Measurements from ENCODE around the gene PBXIP1.
A peak's percentile ranks its signal among the peaks of the same experiment; 100 is the strongest.
"Not testable (repeated sequence)": the region's sequence is repeated elsewhere in the genome, so short reads cannot be mapped to it uniquely, and the experiment has no call there.

Gene PBXIP1

DNA sequence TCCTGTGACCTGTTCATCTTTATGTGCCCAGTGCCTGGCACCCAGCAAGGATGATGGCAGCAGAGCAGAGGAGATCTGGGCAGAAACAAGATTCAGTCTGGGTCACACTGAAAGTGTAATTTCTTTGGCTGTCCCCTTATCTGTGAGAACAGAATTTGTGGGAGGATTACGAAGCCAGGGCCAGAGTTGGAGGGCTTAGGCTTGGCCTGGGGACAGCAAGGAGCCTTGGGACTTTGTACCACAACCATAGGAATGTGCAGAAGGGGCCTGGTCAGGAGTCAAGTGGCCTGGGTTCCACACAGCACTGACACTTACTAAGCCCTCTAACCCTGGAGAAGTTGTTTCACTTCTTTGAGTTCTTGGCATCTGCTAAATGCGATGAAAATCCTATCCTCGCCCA is 32.2 kb downstream of the PBXIP1 start:
- H3K27ac ChIP-seq = no peak overlapping the region

GRCh38 chr1:154913273-154913672 is 42.6 kb downstream of the PBXIP1 start:
- TF ChIP-seq ZFX (IDR thresholded peaks at IDR 0.05) (no peak), CTCF (conservative IDR thresholded peaks at IDR 0.05) (no peak)
- no peak overlapping the region for H3K27ac ChIP-seq

More for the DNA sequence above, 32.2 kb downstream of the PBXIP1 start:
- TF ChIP-seq ZFX (IDR thresholded peaks at IDR 0.05) (no peak), CTCF (conservative IDR thresholded peaks at IDR 0.05) (no peak)

- TF ChIP-seq CTCF (conservative IDR thresholded peaks at IDR 0.05) (no peak), ZFX (IDR thresholded peaks at IDR 0.05) (no peak)
- H3K27ac ChIP-seq = no peak overlapping the region
Observed at GRCh38 chr1:154912755-154913154, 43.1 kb downstream of the PBXIP1 start.

GRCh38 chr1:154911691-154912550 is 44.0 kb downstream of the PBXIP1 start:
- TF ChIP-seq CTCF (conservative IDR thresholded peaks at IDR 0.05) (no peak), ZFX (IDR thresholded peaks at IDR 0.05) (no peak)
- H3K27ac ChIP-seq = peak overlapping the region; percentile 3

GRCh38 chr1:154910851-154911250 is 45.0 kb downstream of the PBXIP1 start:
- H3K27ac ChIP-seq = no peak overlapping the region
- TF ChIP-seq CTCF (conservative IDR thresholded peaks at IDR 0.05) = no peak
- no peak for TF ChIP-seq ZFX (IDR thresholded peaks at IDR 0.05)

DNA sequence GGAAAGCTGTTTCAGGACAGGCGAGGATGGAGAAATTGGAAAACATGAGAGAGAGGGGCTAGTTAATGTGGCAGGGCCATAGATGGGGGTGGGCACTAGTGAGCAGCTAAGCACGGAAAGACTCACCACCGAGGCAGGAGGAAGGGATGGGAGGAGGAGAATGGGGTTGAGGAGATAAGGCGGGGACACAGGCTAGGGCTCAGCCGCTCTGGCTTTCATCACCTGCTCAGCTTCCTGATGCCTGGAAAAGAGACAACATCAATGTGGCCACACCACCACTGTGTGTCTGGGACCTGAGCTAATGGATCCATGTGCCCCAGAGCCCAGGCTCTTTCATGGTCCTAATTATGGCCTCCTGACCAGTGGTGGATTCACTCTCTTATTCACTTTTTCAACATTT is 47.0 kb downstream of the PBXIP1 start:
- TF ChIP-seq CTCF (conservative IDR thresholded peaks at IDR 0.05) (no peak), ZFX (IDR thresholded peaks at IDR 0.05) (no peak)
- no peak overlapping the region for H3K27ac ChIP-seq

GRCh38 chr1:154908129-154908528 is 47.8 kb downstream of the PBXIP1 start:
- H3K27ac ChIP-seq = not testable (repeated sequence)

GRCh38 chr1:154906621-154907081 is 49.2 kb downstream of the PBXIP1 start:
- H3K27ac ChIP-seq = no peak overlapping the region
- peak; percentile 34; the same call in 1 of the 2 replicates for TF ChIP-seq CTCF (conservative IDR thresholded peaks at IDR 0.05)
- TF ChIP-seq ZFX (IDR thresholded peaks at IDR 0.05) = no peak
